Choroid plexus epithelial cell (primary cell): Measurements from ENCODE around the gene GPRIN2.
A peak's percentile ranks its signal among the peaks of the same experiment; 100 is the strongest.
"Not testable (repeated sequence)": the region's sequence is repeated elsewhere in the genome, so short reads cannot be mapped to it uniquely, and the experiment has no call there.

Source experiments
- DNase-seq: peaks from one replicate; pipeline ENCODE4 v3.0.0-alpha.2; 2010; ENCODE audit warnings: low read depth
- H3K4me3 ChIP-seq: 2 replicates; pipeline ENCODE4 v1.5.1; 2011; ENCODE audit warnings: low read depth, mild to moderate bottlenecking, control low read depth, low read length, moderate library complexity
- CTCF ChIP-seq: conservative IDR thresholded peaks from 2 replicates; pipeline ENCODE4 v1.5.1; 2011; ENCODE audit warnings: low read depth, mild to moderate bottlenecking, control low read depth, inconsistent platforms, low read length, moderate library complexity

GPRIN2 gene

DNA sequence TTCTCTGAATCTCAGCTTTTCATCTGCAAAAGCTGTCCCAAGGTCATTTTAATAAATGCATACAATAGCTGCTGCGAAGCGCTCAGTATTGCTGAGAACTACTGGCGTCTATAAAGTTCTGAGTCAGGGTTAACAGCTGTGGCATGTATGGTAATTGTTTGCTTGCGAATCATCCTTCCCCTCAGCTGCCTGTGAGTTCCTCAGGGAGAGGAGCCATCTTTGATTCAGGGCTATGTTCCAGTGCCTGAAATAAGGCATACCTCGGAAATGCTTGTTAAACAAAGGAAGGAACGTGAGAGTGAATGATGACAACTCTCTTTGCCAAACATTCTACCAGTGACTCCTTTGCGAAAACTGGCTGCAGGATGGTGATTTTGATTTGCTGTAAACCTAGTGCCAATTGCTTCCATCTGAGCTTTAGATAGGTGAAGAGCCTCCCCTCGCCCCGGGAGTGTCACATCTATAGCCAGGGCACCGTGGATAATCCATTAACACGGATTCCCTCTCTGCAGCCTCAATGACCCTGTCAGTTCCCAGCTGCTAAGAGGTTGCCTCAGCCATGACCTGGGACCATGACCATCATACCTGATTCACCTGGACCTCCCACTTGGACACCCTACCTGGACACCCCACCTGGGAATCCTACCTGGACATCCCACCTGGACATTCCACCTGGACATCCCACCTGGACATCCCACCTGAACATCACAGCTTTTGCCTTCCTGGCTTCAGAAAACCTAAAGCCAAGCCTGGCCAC is 39.6 kb downstream of the GPRIN2 start:
- no peak overlapping the region for H3K4me3 ChIP-seq
- no peak for TF ChIP-seq CTCF
- peak; percentile 88 for DNase-seq

DNA sequence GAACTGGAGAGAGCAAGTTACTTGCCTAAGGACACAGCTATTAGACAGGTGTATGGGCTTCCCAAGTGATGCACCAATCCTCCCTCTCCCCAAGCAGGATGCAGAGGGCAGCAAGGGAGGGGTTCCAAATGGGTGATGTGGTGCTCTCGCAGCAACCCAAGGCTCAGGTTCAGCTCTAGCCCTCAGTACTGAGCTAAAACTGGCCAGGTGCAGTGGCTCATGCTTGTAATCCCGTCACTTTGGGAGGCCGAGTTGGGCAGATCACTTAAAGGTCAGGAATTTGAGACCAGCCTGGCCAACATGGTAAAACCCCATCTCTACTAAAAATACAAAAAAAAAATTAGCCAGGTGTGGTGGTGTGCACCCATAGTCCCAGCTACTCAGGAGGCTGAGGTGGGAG is 40.7 kb downstream of the GPRIN2 start:
- DNase-seq, result no peak
- no peak for TF ChIP-seq CTCF
- no peak overlapping the region for H3K4me3 ChIP-seq

DNA sequence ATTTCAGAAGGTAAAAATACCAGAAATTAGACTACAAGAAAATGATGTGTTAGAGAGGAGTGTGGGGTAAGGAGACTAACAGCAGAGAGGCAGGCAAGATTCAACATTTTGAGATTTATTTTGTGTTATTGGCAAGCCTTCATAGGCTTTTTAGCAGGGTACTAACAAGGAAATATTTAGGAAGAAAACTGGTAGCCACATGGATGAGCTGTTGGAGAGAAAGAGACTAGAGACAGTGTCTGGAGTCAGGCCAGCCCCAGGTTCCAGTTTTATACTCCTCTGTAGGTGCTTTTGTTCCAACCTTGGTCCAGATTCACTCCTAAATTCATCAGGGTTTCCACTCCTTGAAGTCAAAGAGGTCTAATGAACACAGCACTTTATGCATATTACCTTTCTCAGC is 41.1 kb downstream of the GPRIN2 start:
- no peak for TF ChIP-seq CTCF
- no peak overlapping the region for H3K4me3 ChIP-seq
- DNase-seq, result no peak

DNA sequence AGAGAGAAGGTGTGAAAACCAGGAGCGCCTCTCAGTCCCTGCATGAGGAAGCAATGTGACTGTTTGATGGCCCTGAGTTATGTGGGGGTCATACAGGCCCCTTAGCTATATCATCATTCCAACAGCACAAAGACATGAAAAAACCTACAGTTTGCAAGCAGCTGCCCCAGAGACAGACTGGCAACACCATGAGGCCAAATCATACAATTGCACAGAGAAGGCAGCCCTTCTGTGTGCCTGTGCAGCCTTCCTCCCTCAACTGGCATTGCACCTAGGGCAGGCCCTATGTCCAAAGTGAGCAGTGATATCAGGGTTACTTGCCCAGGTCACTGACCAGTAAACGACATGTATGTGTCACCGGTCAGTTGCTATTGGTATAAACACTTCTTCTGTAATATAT is 41.6 kb downstream of the GPRIN2 start:
- no peak for TF ChIP-seq CTCF
- no peak for DNase-seq
- no peak overlapping the region for H3K4me3 ChIP-seq

- DNase-seq, result no peak
- TF ChIP-seq CTCF, result no peak
- H3K4me3 ChIP-seq, result no peak overlapping the region
Observed at GRCh38 chr10:46514431-46514861, 42.0 kb downstream of the GPRIN2 start.

DNA sequence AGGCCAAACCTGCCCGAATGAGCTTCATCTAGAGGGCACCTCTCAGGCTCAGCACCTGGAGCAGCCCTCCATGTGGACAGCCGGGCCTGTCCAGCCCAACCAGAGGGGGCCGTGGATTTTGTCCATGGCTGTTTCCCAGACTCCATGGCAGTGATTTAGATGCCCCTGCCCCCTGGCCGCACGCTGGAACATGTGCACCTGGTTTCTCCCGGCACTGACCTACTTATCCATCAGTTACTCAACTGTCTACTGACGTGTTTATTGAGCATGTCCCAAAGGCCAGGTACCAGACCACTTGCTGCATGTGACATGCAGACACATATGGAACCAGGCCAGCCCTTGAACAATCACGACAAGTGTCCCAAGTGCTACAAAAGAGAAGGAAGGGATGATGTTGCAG is 43.1 kb downstream of the GPRIN2 start:
- not testable (repeated sequence) for H3K4me3 ChIP-seq, DNase-seq

DNA sequence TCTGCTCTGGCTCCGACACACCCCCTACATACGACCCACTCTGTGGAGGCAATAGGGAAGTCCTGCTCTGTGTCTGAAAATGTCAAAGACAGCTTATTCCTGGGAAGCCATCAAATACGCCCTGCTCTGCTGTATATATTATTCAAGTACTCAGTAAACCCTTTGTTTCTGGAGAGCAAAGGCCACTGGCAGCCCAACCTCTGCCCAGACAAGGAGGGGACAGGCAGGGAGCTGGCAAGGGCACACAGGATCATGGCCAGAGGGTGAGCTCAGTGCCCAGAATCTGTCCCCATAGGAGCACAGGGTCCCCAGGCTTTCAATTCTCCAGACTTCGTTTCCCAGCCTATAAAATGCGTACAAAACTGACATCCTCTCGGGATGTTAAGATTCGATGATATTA is 43.7 kb downstream of the GPRIN2 start:
- H3K4me3 ChIP-seq, DNase-seq: not testable (repeated sequence)

DNA sequence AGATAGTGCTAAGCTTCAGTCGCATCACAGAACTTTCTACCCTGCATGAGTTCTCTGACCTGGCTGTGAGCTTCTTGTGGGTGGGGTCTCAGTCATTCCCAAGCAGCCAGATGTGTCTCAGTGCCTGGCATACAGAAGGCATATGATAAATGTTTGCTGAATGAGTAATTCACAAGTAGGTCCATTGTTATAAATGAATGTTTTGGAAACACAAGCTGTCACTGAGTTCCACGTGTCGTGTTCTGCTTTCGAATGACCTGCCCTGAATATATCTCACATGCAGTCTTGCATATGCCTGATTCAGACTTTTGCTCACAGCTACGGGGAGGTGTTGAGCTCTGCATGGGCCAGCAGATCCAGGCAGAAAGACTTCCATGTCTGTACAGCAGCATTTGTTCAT is 44.5 kb downstream of the GPRIN2 start:
- not testable (repeated sequence) for DNase-seq

More for the DNA sequence above, 44.5 kb downstream of the GPRIN2 start:
- H3K4me3 ChIP-seq, result not testable (repeated sequence)
